NCI-H1417 (cell line): Measurements from ENCODE around the gene SYT3.
"Not testable (repeated sequence)": the region's sequence is repeated elsewhere in the genome, so short reads cannot be mapped to it uniquely, and the experiment has no call there.

Experiments used
- DNase-seq, 3 experiments: peaks; one replicate each; lab custom pipeline; 2025; lab: John Stamatoyannopoulos, UW

SYT3 gene

GRCh38 chr19:50636317-50637085, 3.2 kb downstream of the SYT3 start:
- DNase-seq = no peak

DNA sequence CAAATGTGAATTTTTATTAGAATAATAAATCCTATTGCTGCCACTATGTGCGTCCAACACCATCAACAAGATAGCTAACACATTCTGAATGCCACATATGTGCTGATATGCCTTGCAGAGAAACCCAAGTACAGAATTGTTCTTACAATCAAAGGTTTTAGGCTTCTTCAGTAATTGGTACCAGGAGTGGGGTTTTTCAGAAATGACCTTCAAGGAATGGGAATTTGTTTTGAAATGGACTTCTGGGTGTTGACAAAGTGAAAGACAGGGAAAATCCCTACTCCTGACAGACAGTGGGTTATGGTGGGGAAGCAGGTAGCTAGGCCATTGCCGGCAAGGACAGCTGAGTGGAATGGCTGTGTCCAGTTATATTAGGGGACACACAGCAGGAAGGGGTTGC, 5.7 kb downstream of the SYT3 start:
- DNase-seq = no peak

GRCh38 chr19:50633359-50633758, 6.3 kb downstream of the SYT3 start:
- no peak for DNase-seq

DNA sequence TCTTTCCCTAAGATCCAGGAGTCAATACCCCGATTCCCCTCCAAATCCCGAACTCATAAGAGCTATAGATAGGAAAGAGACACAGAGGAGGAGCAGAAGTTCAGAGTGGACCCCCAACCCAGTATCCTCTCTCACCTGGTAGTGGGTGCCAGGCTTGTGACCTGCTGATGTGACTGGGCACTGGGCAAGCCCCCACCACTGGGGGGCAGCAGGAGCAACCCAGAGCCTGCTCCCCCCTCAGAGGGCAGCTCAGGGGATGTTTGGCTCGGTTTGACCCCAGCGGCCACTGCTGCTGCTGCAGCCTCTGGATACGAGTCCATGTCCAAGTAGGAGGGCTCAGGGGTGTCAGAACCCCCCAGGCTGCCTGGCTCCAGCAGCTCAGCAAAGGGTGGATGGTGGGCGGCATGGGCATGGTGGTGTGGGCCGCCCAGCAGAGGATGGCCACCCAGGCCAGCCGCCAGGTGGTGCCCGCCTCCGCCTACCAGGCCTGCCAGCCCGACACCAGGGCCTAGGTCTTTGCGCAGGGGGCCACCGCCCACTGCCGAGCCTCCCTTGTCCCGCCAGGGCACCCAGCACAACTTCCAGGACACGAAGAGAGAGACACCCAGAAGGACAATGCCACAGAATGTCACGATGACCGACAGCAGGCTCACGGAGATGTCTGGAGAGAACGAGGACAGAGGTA, 7.4 kb downstream of the SYT3 start:
- no peak for DNase-seq

DNA sequence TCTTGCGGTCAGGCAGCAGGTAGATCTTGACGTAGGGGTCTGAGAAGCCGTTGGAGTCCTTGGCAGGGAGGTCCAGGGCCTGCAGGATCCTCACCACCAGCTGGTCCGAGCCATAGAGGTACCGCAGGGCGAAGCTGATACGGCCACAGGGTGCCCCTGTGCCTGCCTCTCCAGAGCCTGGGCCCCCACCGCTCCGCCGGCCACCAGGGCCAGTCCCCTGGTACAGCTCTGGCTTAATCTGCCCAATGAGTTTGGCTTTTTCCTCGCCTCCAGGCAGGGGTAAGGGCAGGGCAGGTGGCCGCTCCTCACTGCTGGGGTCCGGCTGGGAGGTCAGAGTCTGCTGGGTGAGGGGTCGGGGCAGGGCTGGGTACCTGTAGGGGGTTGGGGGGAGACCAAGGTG, 9.9 kb downstream of the SYT3 start:
- DNase-seq = no peak

DNA sequence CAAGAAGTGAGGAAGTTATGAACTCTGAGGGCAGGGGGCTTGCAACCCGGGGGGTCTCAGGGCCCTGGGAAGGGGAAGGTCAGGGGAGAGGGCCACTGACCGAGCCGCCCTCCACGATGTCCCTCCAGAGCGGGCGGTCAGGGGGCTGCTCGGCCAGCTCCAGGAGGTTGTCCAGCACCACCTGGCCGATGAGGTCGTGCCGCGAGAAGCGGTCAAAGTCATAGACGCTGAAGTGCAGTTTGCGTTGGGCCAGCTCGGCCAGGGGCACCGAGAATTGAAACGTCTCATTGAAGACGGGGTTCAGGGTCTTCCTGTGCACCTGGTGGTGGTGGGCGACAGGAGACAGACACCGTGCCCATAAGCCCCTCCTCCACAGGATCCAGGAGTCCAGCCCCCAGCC, 10.5 kb downstream of the SYT3 start:
- no peak for DNase-seq

DNA sequence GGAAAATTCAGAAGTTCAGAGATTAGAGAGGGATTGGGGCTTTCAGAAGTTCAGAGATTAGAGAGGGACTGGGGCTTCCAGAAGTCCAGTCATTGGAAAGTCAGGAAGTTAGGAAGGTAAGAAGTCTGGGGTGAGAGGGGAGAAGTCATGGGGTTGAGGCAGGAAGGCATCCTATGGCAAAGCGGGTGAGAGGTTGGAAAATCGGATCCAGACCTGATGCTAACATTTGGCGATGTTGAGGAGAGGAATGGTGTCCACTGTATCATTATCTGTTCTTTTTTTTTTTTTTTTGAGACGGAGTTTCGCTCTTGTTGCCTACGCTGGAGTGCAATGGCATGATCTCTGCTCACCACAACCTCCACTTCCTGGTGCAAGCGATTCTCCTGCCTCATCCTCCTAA, 11.1 kb downstream of the SYT3 start:
- DNase-seq = no peak

DNA sequence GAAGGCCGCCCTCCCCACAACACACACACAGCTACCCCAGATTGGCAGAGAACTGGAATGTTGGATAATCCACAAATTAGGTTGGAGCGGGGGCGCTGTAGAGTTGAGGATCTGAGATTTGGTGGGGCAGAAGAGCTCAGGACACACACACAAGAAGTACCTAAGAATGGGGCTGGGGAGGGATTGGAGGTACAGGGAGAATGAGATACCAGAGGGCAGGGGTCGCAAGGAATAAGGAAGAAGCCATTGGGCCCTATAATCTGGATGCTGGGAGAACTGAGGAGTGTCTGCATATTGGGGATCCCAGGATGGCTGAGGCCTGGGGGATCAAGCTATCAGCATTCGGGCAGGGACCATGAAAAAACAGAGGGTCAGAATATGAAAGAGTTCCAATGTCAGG, 11.5 kb downstream of the SYT3 start:
- DNase-seq = no peak

GRCh38 chr19:50626795-50627194, 12.9 kb downstream of the SYT3 start:
- DNase-seq = no peak

DNA sequence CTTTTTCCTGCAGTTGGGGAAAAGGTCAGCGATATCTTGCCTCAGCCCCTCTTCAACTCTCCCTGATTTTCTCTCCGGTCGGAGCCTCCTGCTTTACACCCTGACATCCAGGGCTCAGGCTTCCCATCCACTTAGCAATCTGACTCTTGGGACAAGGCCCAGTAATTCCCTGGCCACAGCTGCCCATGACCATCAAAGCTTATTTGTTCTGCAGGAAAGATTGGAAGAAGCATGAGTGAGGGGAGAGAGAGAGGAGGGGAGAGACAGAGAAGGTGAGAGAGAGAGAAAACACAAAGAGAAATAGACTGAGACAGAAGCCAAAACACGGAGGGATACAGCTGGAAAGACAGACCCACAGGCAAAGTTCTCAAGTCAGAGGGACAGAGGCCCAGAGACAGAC, 13.7 kb downstream of the SYT3 start:
- DNase-seq = no peak

GRCh38 chr19:50624949-50625600, 14.6 kb downstream of the SYT3 start:
- no peak for DNase-seq

DNA sequence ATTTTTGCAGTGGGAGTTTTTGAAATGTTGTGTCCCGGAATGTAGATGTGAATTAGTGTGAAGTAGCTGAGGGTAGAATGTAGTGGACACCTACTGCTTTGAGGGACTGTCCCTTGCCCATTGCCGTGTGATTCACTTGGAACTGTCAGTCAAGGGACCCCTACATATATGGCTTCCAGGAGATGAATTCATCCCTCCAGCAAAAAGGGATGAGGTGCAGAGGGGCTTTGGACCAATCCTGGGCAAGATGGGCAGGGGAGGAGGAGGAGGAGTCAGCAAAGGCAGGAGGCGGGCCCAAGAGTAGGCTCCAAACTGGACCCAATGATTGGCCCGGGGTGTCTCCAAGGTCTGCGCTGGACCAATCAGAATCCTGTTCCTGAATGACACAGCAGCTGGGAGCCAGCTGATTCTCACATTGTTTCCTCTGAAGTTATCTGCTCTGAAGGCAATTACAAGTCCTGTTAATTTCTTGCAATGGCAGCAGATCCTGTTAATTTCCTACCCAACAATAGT, 19.2 kb downstream of the SYT3 start:
- DNase-seq = not testable (repeated sequence)

- not testable (repeated sequence) for DNase-seq
These were observed 20.5 kb downstream of the SYT3 start for GRCh38 chr19:50619184-50619583.

GRCh38 chr19:50618379-50618778, 21.3 kb downstream of the SYT3 start:
- not testable (repeated sequence) for DNase-seq

GRCh38 chr19:50612504-50613404, 26.9 kb downstream of the SYT3 start:
- not testable (repeated sequence) for DNase-seq

- no peak for DNase-seq
These were observed 31.6 kb downstream of the SYT3 start for GRCh38 chr19:50607874-50608785.

DNA sequence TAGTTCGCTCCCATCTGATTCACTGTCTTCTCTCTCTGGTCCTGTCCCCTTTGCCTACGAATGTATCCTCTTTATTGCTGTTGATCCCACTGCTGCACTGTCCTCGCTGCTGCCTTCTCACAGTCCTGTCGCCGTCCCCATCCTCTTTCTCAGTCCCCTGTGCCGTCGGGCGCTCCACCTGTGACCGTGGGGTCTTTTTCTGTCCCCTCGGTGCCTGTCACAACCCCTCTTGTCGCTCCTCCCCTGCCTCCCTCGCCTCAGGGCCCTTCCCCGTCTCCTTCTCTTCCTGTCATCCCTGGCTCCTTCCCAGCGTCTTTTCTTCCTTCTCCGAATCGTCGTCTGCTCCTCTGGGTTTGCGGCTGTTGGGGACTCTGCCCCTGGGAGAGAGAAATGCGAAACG, 32.3 kb downstream of the SYT3 start:
- no peak for DNase-seq

- DNase-seq = not testable (repeated sequence)
These were observed 33.4 kb downstream of the SYT3 start for GRCh38 chr19:50606059-50606836.

GRCh38 chr19:50604264-50605073, 35.2 kb downstream of the SYT3 start:
- DNase-seq = not testable (repeated sequence)
